Pancreas (tissue), 10 donors: ENCODE data around the gene ADAR. TPM values are rescaled to one million over a fixed set of nuclear protein-coding genes. Genes with fewer than 3 reads are reported as not detected.

Source experiments
- ATAC-seq, 4 donors: fragments of 200-7000 bp; cut with Tn5 transposase; one replicate each; pipeline versions ENCODE4 v1.8.0 to v1.9.1; 2020; ENCODE audit warnings: mild to moderate bottlenecking in 4 of 4, moderate library complexity in 4 of 4
- DNase-seq, 6 donors: peaks; one replicate each; pipeline ENCODE4 v3.0.0-alpha.2; 2020
- FAIRE-seq: peaks from 2 replicates; lab custom pipeline; 2012; peaks lifted over from hg19 to GRCh38; lab: Jason Lieb, UNC
- H3K27ac ChIP-seq, 4 donors: fragments of 200-600 bp; sonication (generic); 1 replicate in 3 of 4; 2 replicates in 1 of 4; pipeline versions ENCODE4 v1.5.0 to v1.8.0; 2020
- H3K27me3 ChIP-seq, 4 donors: fragments of 200-600 bp; one replicate each; pipeline ENCODE4 v1.8.0; 2021
- H3K36me3 ChIP-seq, 3 donors: fragments of 200-600 bp; sonication (generic) in 1 of 3; one replicate each; pipeline versions ENCODE4 v1.5.0 to v1.8.0; 2020 to 2021
- H3K4me1 ChIP-seq, 3 donors: fragments of 200-600 bp; one replicate each; pipeline ENCODE4 v1.8.0; 2021
- H3K4me3 ChIP-seq, 4 donors: fragments of 200-600 bp; sonication (generic) in 2 of 4; one replicate each; pipeline versions ENCODE4 v1.5.0 to v1.8.0; 2020 to 2021
- H3K9me3 ChIP-seq, 4 donors: fragments of 200-600 bp; one replicate each; pipeline ENCODE4 v1.8.0; 2021
- CTCF ChIP-seq, 4 donors: fragments of 200-600 bp; sonication (generic) in 3 of 4; IDR thresholded peaks; one replicate each; pipeline versions ENCODE4 v1.5.0 to v1.8.0; 2021; ENCODE audit warnings: antibody characterized with exemption in 4 of 4
- WGBS, 2 donors: extraction: QIAGEN DNeasy Blood & Tissue Kit; methylation state at CpG; one replicate each; pipeline ENCODE4 v1.1.7; 2013; 5-methylcytosine and 5-hydroxymethylcytosine counted together
- intact Hi-C, 3 donors: fragments of 100-400 bp; cut with DNase I; formaldehyde crosslinking; loops; one replicate each; pipeline versions ENCODE4 v1.11.1 to v1.14.2; 2022
- polyA plus RNA-seq, 2 donors: library from polyadenylated mRNA; stranded (reverse); fragments of 200-250 nt; gene quantifications; one replicate each; pipeline ENCODE4 v1.2.3, GENCODE V29; 2013
- total RNA-seq, 6 donors: library from RNA; stranded (reverse); fragmentation: NEBNext Ultra II Directional in 4 of 6; extraction: Animal tissue kit (Norgen Biotek cat#: 25700) in 4 of 6; gene quantifications; one replicate each; pipeline versions ENCODE4 v1.2.1 to v1.2.4, GENCODE V29; 2021 to 2023
- donor health status: healthy with polysubstance abuse.
- donor health status: DM: no; HTN: no; CAD: no; lungs with moderate emphysema.
- donor health status: DM: no; HTN: no; CAD: no.
- donor health status: control.
- donor health status: control.
- donor health status: Bipolar disorder and iron deficiency.
- donor health status: DM: yes; HTN: yes; CAD: no.
- donor health status: DM: no; HTN: no; CAD: no.
- donor health status: DM: no; HTN: no; CAD: no.
- donor health status: DM: yes; HTN: yes; CAD: no.

ADAR gene
- total and polyA plus RNA-seq, 8 donors, result 19.4 to 94.2 (median 47.3) TPM

- Histone ChIP-seq H3K9me3 (no peaks in the 10 kb centered on the region), H3K27ac (no peak overlapping the region), H3K4me3 (no peak overlapping the region), H3K27me3 (no peaks in the 10 kb centered on the region), H3K36me3 (peaks cover 13 to 90% (median 83%) of the 10 kb centered on the region in 3 donors), H3K4me1 (no peaks in the 10 kb centered on the region)
- ATAC-seq, result no peak
- no peak for FAIRE-seq
- intact Hi-C loops, result no loop called here
- DNase-seq, result no peak
- WGBS, 2 donors, result 85 to 90% methylated on average over 10 of the region's 10 CpGs
- no peak for TF ChIP-seq CTCF (IDR thresholded peaks at IDR 0.05)
Observed at GRCh38 chr1:154586231-154586630, 21.8 kb downstream of the ADAR start.

GRCh38 chr1:154584267-154584994, 23.6 kb downstream of the ADAR start:
- Histone ChIP-seq H3K27me3 (no peaks in the 10 kb centered on the region), H3K9me3 (no peaks in the 10 kb centered on the region), H3K27ac (no peak overlapping the region), H3K4me3 (no peak overlapping the region), H3K36me3 (peaks cover 19 to 74% (median 68%) of the 10 kb centered on the region in 3 donors), H3K4me1 (no peaks in the 10 kb centered on the region)
- WGBS, 2 donors, result 89% methylated on average over 9 of the region's 9 CpGs
- no peak for FAIRE-seq
- DNase-seq, result no peak
- intact Hi-C loops, result no loop called here
- no peak for TF ChIP-seq CTCF (IDR thresholded peaks at IDR 0.05)
- ATAC-seq, result no peak

- H3K36me3 ChIP-seq, result peaks cover 18 to 68% (median 61%) of the 10 kb centered on the region in 3 donors
- no peaks in the 10 kb centered on the region for H3K4me1 ChIP-seq
- DNase-seq (no peak), FAIRE-seq (no peak), ATAC-seq (peak in 1 of 4 donors; percentile 22)
- no peak for TF ChIP-seq CTCF (IDR thresholded peaks at IDR 0.05)
- WGBS, 2 donors, result 59 to 62% methylated on average over 9 of the region's 9 CpGs
- H3K9me3 ChIP-seq, result no peaks in the 10 kb centered on the region
- H3K27ac ChIP-seq, result no peak overlapping the region
- no peak overlapping the region for H3K4me3 ChIP-seq
- intact Hi-C loops, result no loop called here
- H3K27me3 ChIP-seq, result no peaks in the 10 kb centered on the region
Observed at GRCh38 chr1:154583773-154584172, 24.2 kb downstream of the ADAR start.

GRCh38 chr1:154582885-154583284, 25.1 kb downstream of the ADAR start:
- no peak overlapping the region for H3K4me3 ChIP-seq
- H3K27me3 ChIP-seq, result no peaks in the 10 kb centered on the region
- no peak for FAIRE-seq
- TF ChIP-seq CTCF (IDR thresholded peaks at IDR 0.05), result no peak
- intact Hi-C loops, result no loop called here
- ATAC-seq, result no peak
- WGBS, 2 donors, result 89 to 93% methylated on average over 6 of the region's 6 CpGs
- H3K4me1 ChIP-seq, result no peaks in the 10 kb centered on the region
- no peak overlapping the region for H3K27ac ChIP-seq
- H3K9me3 ChIP-seq, result no peaks in the 10 kb centered on the region
- peaks cover 10 to 59% (median 52%) of the 10 kb centered on the region in 3 donors for H3K36me3 ChIP-seq
- DNase-seq, result no peak

- DNase-seq, result no peak
- WGBS, 2 donors, result 60 to 80% methylated on average over 3 of the region's 3 CpGs
- Histone ChIP-seq H3K9me3 (no peaks in the 10 kb centered on the region), H3K27me3 (no peaks in the 10 kb centered on the region), H3K4me3 (no peak overlapping the region), H3K4me1 (no peaks in the 10 kb centered on the region), H3K36me3 (peaks cover 9 to 48% (median 41%) of the 10 kb centered on the region in 3 donors), H3K27ac (no peak overlapping the region)
- intact Hi-C loops, result no loop called here
- ATAC-seq, result no peak
- no peak for TF ChIP-seq CTCF (IDR thresholded peaks at IDR 0.05)
- no peak for FAIRE-seq
Observed at GRCh38 chr1:154581766-154582165, 26.2 kb downstream of the ADAR start.
